GM12878 (cell line): ENCODE data around the gene FBXW8.

Source experiments
- ASH2L ChIP-seq: fragments of 300-600, 200-600 bp; sonication (generic); IDR thresholded peaks from 2 replicates; pipeline ENCODE4 v1.6.1; 2017; ENCODE audit warnings: low read depth, mild to moderate bottlenecking, borderline replicate concordance
- BHLHE40 ChIP-seq, 2 experiments: fragments of 450-650 bp in 1 of 2; IDR thresholded peaks; 2 replicates each; pipeline ENCODE4 v1.6.1; 2011 to 2017; ENCODE audit warnings: low read depth in 2 of 2, borderline replicate concordance in 1 of 2, improper control_type of control experiment in 1 of 2, low read length in 1 of 2, mild to moderate bottlenecking in 1 of 2
- BRCA1 ChIP-seq: IDR thresholded peaks from 2 replicates; pipeline ENCODE4 v1.6.1; 2011; ENCODE audit warnings: low read depth, low read length, improper control_type of control experiment
- CTCF ChIP-seq, 3 experiments: IDR thresholded peaks in 2 of 3; conservative IDR thresholded peaks in 1 of 3; 2 replicates each; pipeline ENCODE4 v1.5.1; 2011; ENCODE audit warnings: low read depth in 3 of 3, low read length in 3 of 3, mild to moderate bottlenecking in 3 of 3, control low read depth in 2 of 3, moderate library complexity in 2 of 3, inconsistent platforms in 1 of 3, mixed read lengths in 1 of 3; ENCODE audit not compliant: control insufficient read depth in 2 of 3, insufficient read depth in 1 of 3; ENCODE audit errors: extremely low read depth in 1 of 3
- EP300 ChIP-seq, 2 experiments: fragments of 150-350 bp in 1 of 2; IDR thresholded peaks; 2 replicates each; pipeline ENCODE4 v1.6.1; 2011 to 2012; ENCODE audit warnings: low read depth in 2 of 2, low read length in 2 of 2, borderline replicate concordance in 1 of 2, improper control_type of control experiment in 1 of 2, inconsistent platforms in 1 of 2; ENCODE audit not compliant: control insufficient read depth in 1 of 2
- EZH2 ChIP-seq: IDR thresholded peaks from 2 replicates; pipeline ENCODE4 v1.6.1; 2012; ENCODE audit warnings: low read depth, mild to moderate bottlenecking, control low read depth, inconsistent platforms, low read length, borderline replicate concordance; ENCODE audit not compliant: control insufficient read depth
- GATAD2B ChIP-seq: fragments of 450-650 bp; conservative IDR thresholded peaks from 2 replicates; pipeline ENCODE4 v1.6.1; 2017; ENCODE audit warnings: low read depth, mild to moderate bottlenecking, moderate library complexity
- POLR2AphosphoS5 ChIP-seq: IDR thresholded peaks from 2 replicates; pipeline ENCODE4 v1.6.1; 2011; ENCODE audit warnings: mild to moderate bottlenecking, low read length, inconsistent platforms
- POU2F2 ChIP-seq: IDR thresholded peaks from 3 replicates; pipeline ENCODE4 v1.6.1; 2011; ENCODE audit warnings: low read depth, mild to moderate bottlenecking, low read length, borderline replicate concordance
- RELA ChIP-seq: fragments of 450-650 bp; IDR thresholded peaks from 2 replicates; pipeline ENCODE4 v1.8.0; 2014; ENCODE audit warnings: borderline replicate concordance; ENCODE audit not compliant: partially characterized antibody
- YY1 ChIP-seq: IDR thresholded peaks from 2 replicates; pipeline ENCODE4 v1.6.1; 2011; ENCODE audit warnings: low read depth, mild to moderate bottlenecking, low read length
- ZBTB4 ChIP-seq: fragments of 450-650 bp; formaldehyde crosslinking; IDR thresholded peaks from 2 replicates; pipeline ENCODE4 v1.4.0; 2022; ENCODE audit warnings: mild to moderate bottlenecking, moderate library complexity
- TF ChIP-seq, protein P1 (sequence below): fragments of 450-650 bp; IDR thresholded peaks from 2 replicates; pipeline ENCODE4 v1.6.1; 2016; ENCODE audit warnings: mild to moderate bottlenecking
- TF ChIP-seq, protein P2 (sequence below): IDR thresholded peaks from 2 replicates; pipeline ENCODE4 v1.6.1; 2012; ENCODE audit warnings: low read depth, low read length, improper control_type of control experiment

DNA sequence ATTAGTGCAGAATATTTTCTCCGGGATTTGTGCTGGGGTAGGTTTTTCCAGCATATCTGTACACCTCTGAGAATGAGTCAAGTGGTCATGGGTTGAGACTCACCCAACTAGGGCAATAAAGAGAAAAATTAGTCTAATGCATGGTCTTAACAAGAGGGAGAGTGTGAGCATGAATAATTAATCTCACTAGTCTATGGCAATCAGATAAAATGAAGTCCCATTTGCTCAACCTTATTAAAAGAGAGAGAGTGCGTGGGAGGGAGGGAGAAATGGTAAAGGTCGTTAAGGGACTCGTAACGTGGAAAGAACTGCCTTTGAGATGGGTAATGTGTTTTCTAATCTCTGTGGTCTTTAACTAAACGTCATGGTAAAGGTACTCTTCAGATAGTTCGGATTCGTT lies 96.8 kb downstream of the FBXW8 start:
- TF ChIP-seq YY1 (no peak), EZH2 (no peak), EP300 (IDR thresholded peaks at IDR 0.05; ENCODE audit: borderline replicate concordance in 1 of 2, control insufficient read depth in 1 of 2, low read depth in 2 of 2, low read length in 2 of 2) (no peak), BRCA1 (no peak), ZBTB4 (no peak), POLR2AphosphoS5 (no peak), POU2F2 (no peak), GATAD2B (no peak), CTCF (IDR thresholded peaks at IDR 0.05 in 2 of 3, conservative IDR thresholded peaks at IDR 0.05 in 1 of 3; ENCODE audit: control insufficient read depth in 2 of 3, extremely low read depth in 1 of 3, insufficient read depth in 1 of 3, low read depth in 3 of 3, low read length in 3 of 3) (no peak), RELA (no peak), ASH2L (no peak), BHLHE40 (IDR thresholded peaks at IDR 0.05; ENCODE audit: borderline replicate concordance in 1 of 2, low read depth in 2 of 2, low read length in 1 of 2) (no peak)
- TF ChIP-seq, protein P1, sequence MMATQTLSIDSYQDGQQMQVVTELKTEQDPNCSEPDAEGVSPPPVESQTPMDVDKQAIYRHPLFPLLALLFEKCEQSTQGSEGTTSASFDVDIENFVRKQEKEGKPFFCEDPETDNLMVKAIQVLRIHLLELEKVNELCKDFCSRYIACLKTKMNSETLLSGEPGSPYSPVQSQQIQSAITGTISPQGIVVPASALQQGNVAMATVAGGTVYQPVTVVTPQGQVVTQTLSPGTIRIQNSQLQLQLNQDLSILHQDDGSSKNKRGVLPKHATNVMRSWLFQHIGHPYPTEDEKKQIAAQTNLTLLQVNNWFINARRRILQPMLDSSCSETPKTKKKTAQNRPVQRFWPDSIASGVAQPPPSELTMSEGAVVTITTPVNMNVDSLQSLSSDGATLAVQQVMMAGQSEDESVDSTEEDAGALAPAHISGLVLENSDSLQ = no peak
- TF ChIP-seq, protein P2, sequence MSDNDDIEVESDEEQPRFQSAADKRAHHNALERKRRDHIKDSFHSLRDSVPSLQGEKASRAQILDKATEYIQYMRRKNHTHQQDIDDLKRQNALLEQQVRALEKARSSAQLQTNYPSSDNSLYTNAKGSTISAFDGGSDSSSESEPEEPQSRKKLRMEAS = no peak
